H9 (cell line): Measurements from ENCODE around the gene ARRDC1. TPM values are rescaled to one million over a fixed set of nuclear protein-coding genes. Genes with fewer than 3 reads are reported as not detected.

Experiments used
- DNase-seq: peaks from one replicate; pipeline ENCODE4 v3.0.0-alpha.2; 2017
- H2AFZ ChIP-seq: one replicate; pipeline ENCODE4 v1.6.1; 2013; ENCODE audit warnings: mild to moderate bottlenecking, low read length, control low read depth, moderate library complexity
- H2AK5ac ChIP-seq: 2 replicates; pipeline ENCODE4 v1.6.1; 2013; ENCODE audit warnings: low read length, control low read depth, mixed read lengths; ENCODE audit not compliant: insufficient read length
- H2BK120ac ChIP-seq: one replicate; pipeline ENCODE4 v1.6.1; 2013; ENCODE audit warnings: low read depth, mild to moderate bottlenecking, low read length, control low read depth, inconsistent platforms; ENCODE audit not compliant: poor library complexity, severe bottlenecking
- H2BK12ac ChIP-seq: 2 replicates; pipeline ENCODE4 v1.6.1; 2013; ENCODE audit warnings: low read length, control low read depth, mixed read lengths, low read depth; ENCODE audit not compliant: insufficient read length
- H2BK15ac ChIP-seq: 2 replicates; pipeline ENCODE4 v1.6.1; 2013; ENCODE audit warnings: low read depth, low read length, control low read depth
- H2BK20ac ChIP-seq: one replicate; pipeline ENCODE4 v1.6.1; 2013; ENCODE audit warnings: low read depth, mild to moderate bottlenecking, low read length, control low read depth, inconsistent platforms; ENCODE audit not compliant: poor library complexity, severe bottlenecking
- H2BK5ac ChIP-seq: 2 replicates; pipeline ENCODE4 v1.6.1; 2013; ENCODE audit warnings: low read length, control low read depth, mixed read lengths; ENCODE audit not compliant: insufficient read length
- H3K14ac ChIP-seq: 2 replicates; pipeline ENCODE4 v1.6.1; 2013; ENCODE audit warnings: low read length, control low read depth; ENCODE audit not compliant: insufficient read depth
- H3K18ac ChIP-seq: 2 replicates; pipeline ENCODE4 v1.6.1; 2013; ENCODE audit warnings: low read depth, mild to moderate bottlenecking, mixed read lengths, low read length, control low read depth; ENCODE audit not compliant: insufficient read length
- H3K23ac ChIP-seq: 2 replicates; pipeline ENCODE4 v1.6.1; 2013; ENCODE audit warnings: low read length, control low read depth, mixed read lengths, low read depth; ENCODE audit not compliant: insufficient read length
- H3K23me2 ChIP-seq: 2 replicates; pipeline ENCODE4 v1.6.1; 2013; ENCODE audit warnings: low read depth, mild to moderate bottlenecking, mixed read lengths, low read length, control low read depth; ENCODE audit not compliant: insufficient read length, poor library complexity, severe bottlenecking
- H3K27ac ChIP-seq: 2 replicates; pipeline ENCODE4 v1.5.1; 2013; ENCODE audit warnings: low read length, control low read depth, mixed read lengths, low read depth; ENCODE audit not compliant: insufficient read length
- H3K27me3 ChIP-seq: 2 replicates; pipeline ENCODE4 v1.6.1; 2013; ENCODE audit warnings: low read length, control low read depth, inconsistent platforms; ENCODE audit not compliant: insufficient read depth
- H3K4ac ChIP-seq: 2 replicates; pipeline ENCODE4 v1.6.1; 2013; ENCODE audit warnings: low read depth, mild to moderate bottlenecking, control low read depth, inconsistent platforms, low read length, moderate library complexity
- H3K4me1 ChIP-seq: 2 replicates; pipeline ENCODE4 v1.6.1; 2013; ENCODE audit warnings: low read length, control low read depth, inconsistent platforms; ENCODE audit not compliant: insufficient read depth
- H3K4me2 ChIP-seq: 2 replicates; pipeline ENCODE4 v1.6.1; 2013; ENCODE audit warnings: low read length, control low read depth, mixed read lengths; ENCODE audit not compliant: insufficient read length, insufficient read depth
- H3K56ac ChIP-seq: 2 replicates; pipeline ENCODE4 v1.6.1; 2013; ENCODE audit warnings: low read depth, mild to moderate bottlenecking, mixed read lengths, low read length, control low read depth; ENCODE audit not compliant: insufficient read length
- H3K79me1 ChIP-seq: 2 replicates; pipeline ENCODE4 v1.6.1; 2013; ENCODE audit warnings: low read depth, mild to moderate bottlenecking, moderate library complexity, low read length, control low read depth, inconsistent platforms; ENCODE audit not compliant: insufficient read depth, poor library complexity, severe bottlenecking
- H3K79me2 ChIP-seq: 2 replicates; pipeline ENCODE4 v1.6.1; 2013; ENCODE audit warnings: low read length, control low read depth, inconsistent platforms; ENCODE audit not compliant: insufficient read depth
- H3K9ac ChIP-seq: 2 replicates; pipeline ENCODE4 v1.6.1; 2013; ENCODE audit warnings: low read length, control low read depth, mixed read lengths; ENCODE audit not compliant: insufficient read length; ENCODE audit errors: extremely low read depth
- H3K9me3 ChIP-seq: one replicate; pipeline ENCODE4 v1.6.1; 2013; ENCODE audit warnings: low read depth, low read length, inconsistent platforms; ENCODE audit not compliant: control insufficient read depth
- H3T11ph ChIP-seq: one replicate; pipeline ENCODE4 v1.6.1; 2013; ENCODE audit warnings: mild to moderate bottlenecking, low read length, control low read depth, inconsistent platforms
- H4K20me1 ChIP-seq: one replicate; pipeline ENCODE4 v1.6.1; 2013; ENCODE audit not compliant: control insufficient read depth, insufficient read length, insufficient read depth
- H4K5ac ChIP-seq: 2 replicates; pipeline ENCODE4 v1.6.1; 2013; ENCODE audit warnings: low read depth, mild to moderate bottlenecking, mixed read lengths, low read length, control low read depth; ENCODE audit not compliant: insufficient read length
- H4K8ac ChIP-seq: replicated peaks from 2 replicates; pipeline ENCODE4 v1.6.1; 2013; ENCODE audit warnings: low read length, control low read depth, mixed read lengths, low read depth; ENCODE audit not compliant: insufficient read length
- H4K91ac ChIP-seq: 2 replicates; pipeline ENCODE4 v1.6.1; 2013; ENCODE audit warnings: low read depth, mild to moderate bottlenecking, moderate library complexity, mixed read lengths, low read length, control low read depth; ENCODE audit not compliant: insufficient read length
- H3K27ac Mint-ChIP-seq, 3 experiments: 2 replicates in 2 of 3; 3 replicates in 1 of 3; pipeline ENCODE4 v1.8.0; 2020 to 2021; ENCODE audit warnings: mixed read lengths in 3 of 3, mild to moderate bottlenecking in 1 of 3, moderate library complexity in 1 of 3
- H3K27me3 Mint-ChIP-seq: 2 replicates; pipeline ENCODE4 v1.8.0; 2021; ENCODE audit warnings: low read depth, mild to moderate bottlenecking, moderate library complexity, mixed read lengths
- H3K36me3 Mint-ChIP-seq, 3 experiments: 2 replicates in 2 of 3; 3 replicates in 1 of 3; pipeline ENCODE4 v1.8.0; 2020 to 2021; ENCODE audit warnings: low read depth in 3 of 3, mixed read lengths in 3 of 3; ENCODE audit not compliant: insufficient read depth in 1 of 3
- H3K4me1 Mint-ChIP-seq, 2 experiments: 2 replicates each; pipeline ENCODE4 v1.8.0; 2020; ENCODE audit warnings: mixed read lengths in 2 of 2
- H3K4me3 Mint-ChIP-seq, 2 experiments: 2 replicates in 1 of 2; 3 replicates in 1 of 2; pipeline ENCODE4 v1.8.0; 2020 to 2021; ENCODE audit warnings: mild to moderate bottlenecking in 2 of 2, mixed read lengths in 2 of 2, moderate library complexity in 1 of 2
- H3K9me3 Mint-ChIP-seq, 2 experiments: 2 replicates in 1 of 2; 3 replicates in 1 of 2; pipeline ENCODE4 v1.8.0; 2020; ENCODE audit warnings: mild to moderate bottlenecking in 2 of 2, mixed read lengths in 2 of 2, moderate library complexity in 1 of 2
- CTCF ChIP-seq: fragments of 200-600 bp; sonication (generic); conservative IDR thresholded peaks from 3 replicates; pipeline ENCODE4 v1.8.0; 2021; ENCODE audit warnings: antibody characterized with exemption, mild to moderate bottlenecking
- WGBS: extraction: QIAGEN DNeasy Blood & Tissue Kit; methylation state at CpG from one replicate; pipeline ENCODE4 v1.1.7; 2013; ENCODE audit warnings: missing lambda C conversion rate, low lambda C conversion rate, mixed read lengths; ENCODE audit not compliant: insufficient read length; ENCODE audit errors: extremely low coverage; 5-methylcytosine and 5-hydroxymethylcytosine counted together
- total RNA-seq: library from RNA; stranded (reverse); gene quantifications from 2 replicates; pipeline ENCODE4 v1.2.1, GENCODE V29; 2021

ARRDC1 gene
- total RNA-seq, 1 experiment from 2014 or later, result 34.4 TPM

DNA sequence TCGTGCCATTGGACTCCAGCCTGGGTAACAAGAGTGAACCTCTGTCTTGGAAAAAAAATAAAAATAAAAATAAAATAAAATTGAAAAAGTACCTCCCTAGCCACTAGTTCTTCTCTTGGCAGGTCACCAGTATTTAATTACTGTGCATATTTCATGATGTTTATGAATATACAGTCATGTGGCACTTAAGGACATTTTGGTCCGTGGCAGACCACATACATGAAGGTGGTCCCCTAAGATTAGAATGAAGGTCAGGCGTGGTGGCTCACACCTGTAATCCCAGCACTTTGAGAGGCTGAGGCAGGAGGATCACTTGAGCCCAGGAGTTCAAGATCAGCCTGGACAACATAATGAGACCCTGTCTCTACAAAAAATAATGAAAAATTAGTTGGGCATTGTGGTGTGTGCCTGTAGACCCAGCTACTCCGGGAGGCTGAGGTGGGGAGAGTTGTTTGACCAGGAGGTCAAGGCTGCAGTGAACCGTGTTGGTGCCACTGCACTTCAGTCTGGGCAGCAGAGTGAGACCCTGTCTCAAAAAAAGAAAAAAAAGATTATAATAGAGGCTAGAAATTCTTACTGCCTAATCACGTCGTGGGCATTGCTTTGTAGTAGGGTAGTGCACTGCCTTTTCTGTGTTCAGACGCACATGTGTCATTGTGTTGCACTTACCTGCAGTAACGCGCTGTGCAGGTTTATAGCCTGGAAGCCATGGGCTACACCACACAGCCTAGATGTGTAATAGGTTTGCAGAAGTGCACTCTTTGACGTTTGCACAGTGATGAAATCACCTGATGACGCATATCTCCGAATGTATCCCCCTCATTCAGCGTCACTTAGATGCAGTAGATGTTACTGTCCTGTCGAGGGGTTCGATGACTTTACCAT is 26.1 kb downstream of the ARRDC1 start:
- no peak for TF ChIP-seq CTCF
- Mint-ChIP-seq H3K4me3 (no peak overlapping the region), H3K27ac (peak overlapping the region; percentile 41 to 87 (median 74); a peak in 5 of 7 replicates), H3K9me3 (no peaks in the 10 kb centered on the region; a peak in 1 of 5 replicates), H3K36me3 (peaks cover 0 to 5% (median 4%) of the 10 kb centered on the region in 3 experiments; a peak in 4 of 7 replicates), H3K4me1 (peaks cover 28 to 46% of the 10 kb centered on the region in 2 experiments), H3K27me3 (no peaks in the 10 kb centered on the region)
- H2BK15ac ChIP-seq, result no peak overlapping the region
- no peak overlapping the region for H2BK120ac ChIP-seq
- no peak overlapping the region for H3K27ac ChIP-seq
- H3K14ac ChIP-seq, result no peak overlapping the region
- no peak overlapping the region for H3T11ph ChIP-seq
- H3K4me2 ChIP-seq, result no peak overlapping the region
- no peaks in the 10 kb centered on the region for H3K23me2 ChIP-seq
- peaks cover 14% of the 10 kb centered on the region for H3K79me1 ChIP-seq
- H3K9me3 ChIP-seq, result no peaks in the 10 kb centered on the region
- no peak overlapping the region for H2BK5ac ChIP-seq
- peaks cover 62% of the 10 kb centered on the region for H3K79me2 ChIP-seq
- no peak overlapping the region for H4K5ac ChIP-seq
- H4K20me1 ChIP-seq, result no peaks in the 10 kb centered on the region
- H3K23ac ChIP-seq, result no peak overlapping the region
- peaks cover 7% of the 10 kb centered on the region; the same call in 1 of the 2 replicates for H3K4me1 ChIP-seq
- DNase-seq, result no peak
- WGBS, result no CpG with 5 or more reads among the region's 16 CpGs
- H2BK12ac ChIP-seq, result no peak overlapping the region
- no peak overlapping the region for H2BK20ac ChIP-seq
- no peak overlapping the region for H3K18ac ChIP-seq
- no peak overlapping the region for H4K91ac ChIP-seq
- H4K8ac ChIP-seq, result no peak overlapping the region
- H3K4ac ChIP-seq, result no peak overlapping the region
- H3K9ac ChIP-seq, result no peak overlapping the region
- no peak overlapping the region for H2AFZ ChIP-seq
- H3K56ac ChIP-seq, result no peak overlapping the region
- H3K27me3 ChIP-seq, result no peaks in the 10 kb centered on the region
- no peak overlapping the region for H2AK5ac ChIP-seq
